HG02981 (cell line): Measurements from ENCODE around the gene RPA1.
"Not testable (repeated sequence)": the region's sequence is repeated elsewhere in the genome, so short reads cannot be mapped to it uniquely, and the experiment has no call there.

Experiments
- ATAC-seq: cut with Tn5 transposase; IDR thresholded peaks from one replicate; pipeline ENCODE4 v1.9.1; 2021; ENCODE audit warnings: mild to moderate bottlenecking, moderate library complexity; ENCODE audit not compliant: unreplicated experiment

RPA1 gene

DNA sequence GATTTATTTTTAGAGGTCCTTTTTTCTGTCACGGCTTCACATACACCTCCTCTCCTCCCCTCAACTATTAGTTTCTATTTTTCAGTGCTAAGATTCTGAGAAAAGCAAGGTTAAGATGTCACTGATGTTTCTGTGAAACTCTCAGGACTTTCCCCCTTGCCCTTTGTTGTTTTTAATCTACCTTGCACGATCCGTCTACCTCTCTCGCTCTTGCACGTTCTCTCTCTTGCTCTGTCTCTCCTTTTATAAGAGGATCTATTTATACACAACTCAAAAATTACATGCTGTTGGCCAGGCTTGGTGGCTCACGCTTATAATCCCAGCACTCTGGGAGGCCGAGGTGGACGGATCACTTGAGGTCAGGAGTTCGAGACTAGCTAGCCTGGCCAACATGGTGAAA is 43.6 kb downstream of the RPA1 start:
- ATAC-seq, result no peak

DNA sequence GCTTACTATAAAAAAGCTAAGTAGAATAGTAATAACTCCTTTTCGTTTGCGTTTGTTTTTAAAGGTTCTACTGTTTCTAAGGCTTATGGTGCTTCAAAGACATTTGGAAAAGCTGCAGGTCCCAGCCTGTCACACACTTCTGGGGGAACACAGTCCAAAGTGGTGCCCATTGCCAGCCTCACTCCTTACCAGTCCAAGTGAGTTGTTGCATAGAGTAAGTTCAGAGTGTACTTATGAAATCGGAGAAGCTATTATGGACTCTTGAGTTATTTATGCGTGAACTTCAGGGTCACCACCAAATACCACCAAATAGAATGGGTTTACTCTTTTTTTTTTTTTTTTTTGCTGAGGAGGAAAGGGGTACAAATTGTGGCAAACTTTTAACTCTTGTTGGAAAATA is 45.8 kb downstream of the RPA1 start:
- ATAC-seq, result no peak

DNA sequence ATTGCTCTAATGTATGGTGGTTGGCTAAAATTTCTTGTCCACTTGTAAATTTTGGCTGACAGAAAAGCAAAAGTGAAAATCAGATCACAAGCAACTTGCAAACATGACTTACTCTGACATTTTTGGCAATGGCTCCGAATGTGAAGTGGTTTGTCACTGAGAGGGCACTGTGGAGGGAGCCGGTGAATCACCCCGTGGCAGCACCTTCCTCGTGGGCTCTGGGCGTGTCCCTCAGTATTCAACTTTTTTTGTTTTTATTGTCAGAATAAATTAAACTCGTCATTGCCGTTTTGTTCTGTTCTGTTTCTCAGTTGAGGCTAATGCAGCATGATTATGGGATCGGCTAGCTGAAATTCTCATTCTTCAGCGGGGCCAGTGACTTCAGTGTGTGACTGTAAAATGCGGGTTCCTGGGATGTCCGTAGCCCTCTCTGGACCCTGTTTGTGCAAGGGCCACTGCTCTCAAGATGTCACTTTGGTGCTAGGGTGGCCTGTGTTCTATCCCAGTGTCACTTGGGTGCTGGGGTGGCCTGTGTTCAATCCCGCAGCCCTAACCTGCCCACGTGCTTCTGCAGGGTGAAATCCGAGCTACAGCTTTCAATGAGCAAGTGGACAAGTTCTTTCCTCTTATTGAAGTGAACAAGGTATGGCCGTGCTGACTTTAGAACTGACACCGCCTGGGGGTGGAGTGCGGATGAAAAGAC is 48.8 kb downstream of the RPA1 start:
- no peak for ATAC-seq

DNA sequence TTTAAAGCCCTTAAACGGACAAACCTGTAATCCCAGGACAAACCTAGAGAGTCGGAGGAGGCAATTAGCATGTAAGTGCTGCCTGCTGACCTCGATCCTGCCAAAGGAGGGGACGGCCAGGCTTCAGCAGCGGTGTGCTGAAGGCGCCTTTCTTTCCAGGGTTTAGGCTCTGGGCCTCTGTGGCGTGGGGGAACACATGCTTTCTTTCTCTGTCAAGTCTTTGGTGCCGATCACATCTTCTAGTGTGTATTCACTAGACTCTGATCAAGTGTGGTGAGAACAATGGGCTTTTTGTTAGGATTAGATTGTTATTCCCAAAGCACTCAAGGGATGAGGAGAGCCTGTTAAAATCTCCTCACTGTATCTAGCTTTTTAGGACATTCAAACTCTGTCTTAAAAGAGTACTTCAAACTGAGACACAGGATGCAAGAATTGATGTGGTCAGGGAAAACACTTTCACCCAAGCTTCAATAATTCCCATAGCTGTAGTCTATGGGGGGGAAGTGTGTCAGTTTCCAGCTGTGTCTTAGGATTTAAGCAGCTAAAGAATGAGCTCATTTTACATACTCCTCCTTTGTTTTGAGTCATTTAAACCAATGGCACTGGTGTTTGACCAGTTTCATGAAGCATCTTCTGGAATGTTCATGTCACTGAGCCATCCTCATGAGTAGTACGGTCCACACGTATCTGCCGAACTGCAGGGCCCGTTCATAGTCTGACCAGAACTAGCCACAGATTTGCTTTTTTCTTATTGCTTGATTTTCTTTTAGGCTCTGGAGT is 51.2 kb downstream of the RPA1 start:
- ATAC-seq, result no peak

DNA sequence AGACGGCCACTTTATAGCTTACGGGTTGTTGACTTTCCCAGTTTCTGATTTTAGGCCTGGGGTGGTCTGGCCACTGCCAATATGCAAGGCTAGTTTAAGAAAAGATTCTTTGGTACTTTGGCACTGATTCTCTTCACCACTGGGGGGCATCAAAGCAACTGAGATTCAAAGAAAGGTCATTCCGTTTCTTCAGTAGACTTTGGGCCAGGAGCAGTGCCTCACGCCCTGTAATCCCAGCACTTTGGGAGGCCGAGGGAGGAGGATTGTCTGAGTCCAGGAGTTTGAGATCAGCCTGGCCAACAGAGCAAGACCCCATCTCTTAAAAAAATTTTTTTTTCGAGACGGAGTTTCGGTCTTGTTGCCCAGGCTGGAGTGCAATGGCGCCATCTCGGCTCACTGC is 53.0 kb downstream of the RPA1 start:
- ATAC-seq, result no peak

DNA sequence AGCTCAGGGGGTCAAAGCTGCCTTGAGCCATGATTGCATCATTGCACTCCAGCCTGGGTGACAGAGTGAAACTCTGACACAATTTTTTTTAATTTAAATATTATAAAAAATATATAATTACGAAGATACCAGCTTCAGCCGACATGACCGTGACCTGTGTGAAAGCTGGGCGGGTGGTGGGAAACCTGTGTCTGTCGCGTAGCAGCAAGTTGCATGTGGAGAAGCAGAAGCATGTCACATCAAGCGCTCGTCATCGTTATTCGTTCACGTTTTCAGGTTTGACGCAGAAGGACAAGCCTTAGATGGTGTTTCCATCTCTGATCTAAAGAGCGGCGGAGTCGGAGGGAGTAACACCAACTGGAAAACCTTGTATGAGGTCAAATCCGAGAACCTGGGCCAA is 53.7 kb downstream of the RPA1 start:
- ATAC-seq, result no peak

DNA sequence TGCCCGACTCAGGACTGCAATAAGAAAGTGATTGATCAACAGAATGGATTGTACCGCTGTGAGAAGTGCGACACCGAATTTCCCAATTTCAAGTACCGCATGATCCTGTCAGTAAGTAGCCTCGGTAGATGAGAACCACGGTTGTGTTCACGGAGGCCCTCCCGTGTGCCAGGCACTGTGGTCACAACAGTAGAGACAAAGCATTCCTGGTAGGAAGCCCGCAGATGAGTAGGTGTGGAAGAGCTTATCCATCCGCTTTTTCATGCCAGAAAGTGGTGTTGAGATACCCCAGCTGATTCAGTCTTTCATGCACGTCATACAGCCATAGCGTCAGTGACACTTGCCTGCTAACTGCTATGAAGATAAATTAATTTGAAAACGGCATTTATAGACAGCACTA is 58.9 kb downstream of the RPA1 start:
- ATAC-seq, result no peak

DNA sequence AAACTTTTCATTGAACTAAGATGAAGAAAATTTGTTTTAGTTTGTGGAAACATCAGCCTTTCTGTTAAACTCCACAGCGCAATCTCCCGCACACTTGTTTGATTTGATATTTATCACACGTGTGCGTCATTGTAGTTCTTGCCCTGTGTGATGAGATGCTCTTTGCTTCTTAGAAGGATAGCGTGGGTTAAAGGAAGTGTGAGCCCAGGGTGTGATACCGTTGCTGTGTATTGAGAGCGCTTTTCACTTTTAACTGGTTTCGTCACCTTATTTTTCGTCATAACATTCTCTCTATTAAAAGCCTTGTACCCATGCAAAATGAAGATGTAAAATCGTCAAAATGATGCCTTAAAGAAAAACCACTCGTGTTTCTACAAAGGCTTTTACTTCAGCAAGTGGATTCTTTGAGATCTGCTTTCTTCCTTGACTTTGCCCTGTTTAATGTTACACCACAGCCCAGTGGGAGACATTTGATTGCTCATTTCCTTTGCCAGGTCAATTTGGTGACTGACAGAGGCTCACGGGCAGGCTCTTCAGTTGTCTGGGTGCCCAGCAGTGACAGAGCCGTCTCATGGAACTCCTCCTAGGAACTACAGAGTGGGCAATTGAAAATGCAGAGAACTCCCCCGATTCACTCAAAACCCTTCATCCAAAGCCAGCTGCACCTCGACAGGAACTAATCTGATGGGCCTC is 61.1 kb downstream of the RPA1 start:
- ATAC-seq, result no peak

DNA sequence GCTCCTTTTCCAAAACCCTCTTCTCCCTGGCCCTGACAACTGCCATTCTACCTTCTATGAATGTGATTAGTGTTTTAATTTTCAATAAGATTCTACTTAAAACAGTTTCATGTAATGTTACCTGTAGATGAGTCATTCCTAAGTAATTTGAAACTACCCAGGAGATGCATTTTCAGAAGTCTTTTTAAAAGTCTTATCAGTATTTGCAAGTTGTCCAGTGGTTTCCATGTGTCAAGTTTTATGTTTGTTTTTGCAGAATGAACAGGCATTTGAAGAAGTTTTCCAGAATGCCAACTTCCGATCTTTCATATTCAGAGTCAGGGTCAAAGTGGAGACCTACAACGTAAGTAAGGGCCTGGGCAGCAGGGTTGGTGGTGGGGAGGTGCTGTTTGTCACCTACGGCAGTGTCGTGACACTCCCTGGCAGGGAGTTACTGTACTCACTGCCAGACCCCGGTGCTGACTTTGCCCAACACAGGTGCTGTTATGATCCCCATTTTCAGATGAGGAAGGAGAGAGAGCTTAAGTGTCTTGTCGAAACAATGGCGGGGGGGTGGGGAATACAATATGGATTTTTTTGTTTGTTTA is 65.0 kb downstream of the RPA1 start:
- no peak for ATAC-seq

DNA sequence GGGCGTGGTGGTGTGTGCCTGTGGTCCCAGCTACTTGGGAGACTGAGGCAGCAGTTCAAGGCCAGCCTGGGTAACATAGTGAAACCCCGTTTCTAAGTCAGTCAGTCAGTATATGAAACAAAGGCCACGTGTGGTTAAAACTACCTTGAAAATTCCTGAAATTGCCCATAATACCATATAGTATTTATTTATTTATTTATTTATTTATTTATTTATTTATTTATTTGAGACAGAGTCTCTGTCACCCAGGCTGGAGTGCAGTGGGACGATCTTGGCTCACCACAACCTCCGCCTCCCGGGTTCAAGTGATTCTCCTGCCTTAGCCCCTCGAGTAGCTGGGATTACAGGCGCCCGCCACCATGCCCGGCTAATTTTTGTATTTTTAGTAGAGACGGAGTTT is 65.7 kb downstream of the RPA1 start:
- not testable (repeated sequence) for ATAC-seq

DNA sequence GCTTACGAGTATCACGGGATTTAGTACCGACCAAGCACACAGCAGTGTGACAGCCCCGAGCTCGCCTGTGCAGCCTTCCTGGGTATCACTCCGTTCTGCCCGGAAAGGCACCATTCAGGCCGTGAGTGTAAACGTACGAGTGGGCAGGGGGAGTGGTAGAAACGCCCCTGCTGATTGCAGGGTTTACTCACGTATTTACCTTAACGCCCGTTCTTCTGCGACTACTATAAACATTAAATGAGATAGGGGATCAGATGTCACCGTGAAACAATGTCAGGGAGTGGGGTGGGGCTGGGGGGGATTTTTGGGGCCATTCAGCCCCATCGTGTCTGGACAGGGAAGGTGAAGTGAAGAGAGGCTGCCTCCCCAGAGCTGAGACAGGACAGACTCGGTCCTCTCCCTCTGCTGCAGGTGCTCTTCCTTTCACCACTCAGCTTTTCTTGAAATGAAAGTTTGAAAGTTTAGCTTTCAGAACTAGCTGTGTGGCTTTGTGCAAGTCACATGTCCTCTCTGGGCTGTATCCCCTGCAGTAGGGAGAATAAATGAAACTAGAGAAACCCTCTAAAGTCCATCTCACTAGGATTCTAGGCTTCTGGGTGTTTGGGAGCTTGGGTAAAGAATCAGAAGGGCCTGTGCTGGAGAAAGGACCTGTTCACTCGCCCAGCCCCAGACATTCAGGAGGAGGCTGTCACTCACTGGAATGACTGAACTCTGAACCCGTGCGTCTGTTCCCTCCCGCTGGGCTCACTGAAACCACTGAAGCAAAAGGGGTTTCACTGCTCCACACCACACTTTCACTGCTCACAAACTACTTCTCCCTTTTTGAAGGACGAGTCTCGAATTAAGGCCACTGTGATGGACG is 66.7 kb downstream of the RPA1 start:
- no peak for ATAC-seq

DNA sequence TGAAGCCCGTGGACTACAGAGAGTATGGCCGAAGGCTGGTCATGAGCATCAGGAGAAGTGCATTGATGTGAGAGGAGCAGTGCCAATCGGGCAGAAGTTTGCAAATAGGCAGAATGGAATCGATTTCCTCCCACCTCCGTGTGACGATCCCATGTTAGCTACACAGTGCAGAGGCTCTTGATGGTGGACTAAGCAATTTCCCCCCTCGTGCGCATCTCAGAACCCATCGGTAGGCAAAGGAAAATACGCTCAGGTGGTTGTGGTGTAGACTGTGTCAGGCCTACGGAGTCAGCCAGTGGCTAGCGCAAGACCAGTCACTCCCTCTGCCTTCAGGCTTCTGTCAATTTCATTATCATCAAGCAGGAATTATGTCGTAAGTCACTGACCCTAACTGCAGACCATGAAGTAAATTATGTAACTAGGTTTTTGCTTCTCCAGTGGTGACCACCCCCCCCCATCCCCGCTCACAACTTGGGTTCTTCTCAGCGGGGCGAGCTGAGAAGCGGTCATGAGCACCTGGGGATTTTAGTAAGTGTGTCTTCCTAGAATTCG is 67.4 kb downstream of the RPA1 start:
- ATAC-seq, result no peak

DNA sequence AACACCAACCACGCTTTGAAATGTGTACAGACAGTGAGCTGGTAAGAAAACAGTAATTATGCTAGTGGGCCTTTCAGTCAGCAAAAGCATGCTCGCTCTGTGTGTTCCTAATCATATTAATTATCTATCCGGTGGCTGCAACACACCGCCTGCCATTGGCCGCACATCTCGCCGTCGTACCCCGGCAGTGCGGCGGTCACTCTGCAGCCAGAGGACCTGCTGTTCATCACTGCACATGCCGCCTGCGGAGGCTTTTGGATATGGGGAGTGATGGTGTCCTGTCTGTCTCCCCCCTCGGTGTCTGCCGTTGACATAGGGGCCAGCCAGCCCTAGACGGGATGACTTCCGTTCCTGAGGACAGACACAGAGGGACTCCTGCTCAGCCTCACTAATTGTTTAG is 68.5 kb downstream of the RPA1 start:
- ATAC-seq, result no peak

DNA sequence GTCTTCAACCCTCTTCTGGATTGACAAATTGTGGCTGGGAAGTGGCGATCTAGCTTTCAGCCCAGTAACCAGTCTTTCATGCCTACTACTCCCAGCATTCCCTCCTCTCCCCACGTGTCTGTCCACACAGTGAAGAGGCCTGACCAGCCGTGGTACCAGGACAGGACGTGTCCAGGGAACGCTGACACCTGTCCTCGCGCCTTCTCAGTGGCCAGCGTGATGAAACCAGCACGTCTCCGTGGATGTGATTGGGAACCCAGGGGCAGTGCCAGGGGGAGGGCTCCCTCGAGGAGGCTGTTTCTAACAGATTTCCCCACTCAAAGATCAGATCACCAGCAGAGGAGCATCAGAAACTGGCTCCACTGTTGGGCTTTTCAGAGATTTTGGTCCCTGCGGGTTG is 69.1 kb downstream of the RPA1 start:
- ATAC-seq, result no peak

DNA sequence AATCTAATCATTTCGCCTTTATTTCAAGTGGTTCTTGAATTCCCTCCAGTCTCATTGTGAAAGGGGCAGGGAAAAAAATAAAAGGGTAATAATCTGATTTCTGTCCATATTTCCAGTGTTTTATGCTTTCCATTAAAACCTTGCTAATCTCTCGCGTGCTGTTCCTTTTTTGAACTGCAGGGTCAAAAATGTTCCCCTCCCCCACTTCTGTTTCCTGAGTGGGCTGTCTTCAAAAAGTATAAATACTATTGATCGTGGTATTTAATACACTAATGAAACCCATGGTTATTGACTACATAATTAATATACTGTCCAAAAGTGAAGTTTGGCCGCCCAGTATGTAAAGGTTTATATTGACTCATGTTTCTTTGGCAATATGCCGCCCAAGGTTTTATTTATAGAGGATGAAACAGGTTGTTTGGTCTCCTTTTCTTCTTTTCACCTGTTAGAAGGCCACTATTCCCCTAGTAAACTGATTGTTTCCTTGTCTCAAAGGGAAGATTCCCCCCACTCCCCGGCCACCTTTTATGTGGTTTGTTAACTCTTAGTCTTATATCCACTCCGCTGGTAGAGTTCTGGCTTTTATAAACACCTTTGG is 69.7 kb downstream of the RPA1 start:
- no peak for ATAC-seq

DNA sequence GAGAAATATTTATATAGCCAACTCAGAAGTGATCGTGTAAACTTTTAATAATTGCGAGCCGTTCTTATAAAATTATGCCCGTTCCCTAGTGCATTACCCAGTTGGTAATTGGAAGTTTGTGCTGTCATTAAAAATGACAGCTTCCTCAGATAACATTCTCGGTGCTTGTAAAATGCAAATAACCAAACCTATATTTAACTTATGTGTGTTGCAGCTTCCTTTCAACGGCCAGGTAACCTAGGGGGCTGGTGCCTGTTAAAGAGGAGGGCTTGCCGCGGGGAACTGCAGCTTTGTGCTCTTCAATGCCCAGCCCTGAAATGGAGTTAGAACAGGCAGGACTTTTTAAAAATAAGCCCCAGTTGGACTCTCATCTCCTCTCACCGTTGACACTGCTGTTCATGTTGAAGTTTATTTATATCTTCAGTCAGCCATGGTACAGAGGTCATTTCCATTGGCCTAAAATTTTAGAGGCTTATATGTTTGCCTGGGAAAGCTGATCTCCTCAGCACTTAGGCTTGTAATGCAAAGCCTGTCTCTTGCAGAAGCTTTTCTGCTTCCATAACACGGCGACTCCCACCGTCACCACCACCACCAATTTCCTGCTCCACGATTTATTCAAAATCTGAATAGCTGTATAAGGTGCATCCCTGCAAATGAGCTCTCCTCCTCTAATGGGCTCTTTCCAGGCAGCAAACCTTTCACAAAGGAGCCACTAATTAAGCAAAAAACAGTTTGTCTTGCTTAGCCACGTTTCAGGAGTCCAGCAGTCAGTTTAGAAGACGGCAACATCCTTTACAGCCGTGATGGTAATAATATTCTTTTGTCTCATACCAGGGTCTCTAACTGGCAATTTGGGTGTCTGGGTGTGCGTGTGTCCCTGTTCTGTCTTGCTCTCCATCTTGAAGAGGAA is 74.7 kb downstream of the RPA1 start:
- no peak for ATAC-seq

DNA sequence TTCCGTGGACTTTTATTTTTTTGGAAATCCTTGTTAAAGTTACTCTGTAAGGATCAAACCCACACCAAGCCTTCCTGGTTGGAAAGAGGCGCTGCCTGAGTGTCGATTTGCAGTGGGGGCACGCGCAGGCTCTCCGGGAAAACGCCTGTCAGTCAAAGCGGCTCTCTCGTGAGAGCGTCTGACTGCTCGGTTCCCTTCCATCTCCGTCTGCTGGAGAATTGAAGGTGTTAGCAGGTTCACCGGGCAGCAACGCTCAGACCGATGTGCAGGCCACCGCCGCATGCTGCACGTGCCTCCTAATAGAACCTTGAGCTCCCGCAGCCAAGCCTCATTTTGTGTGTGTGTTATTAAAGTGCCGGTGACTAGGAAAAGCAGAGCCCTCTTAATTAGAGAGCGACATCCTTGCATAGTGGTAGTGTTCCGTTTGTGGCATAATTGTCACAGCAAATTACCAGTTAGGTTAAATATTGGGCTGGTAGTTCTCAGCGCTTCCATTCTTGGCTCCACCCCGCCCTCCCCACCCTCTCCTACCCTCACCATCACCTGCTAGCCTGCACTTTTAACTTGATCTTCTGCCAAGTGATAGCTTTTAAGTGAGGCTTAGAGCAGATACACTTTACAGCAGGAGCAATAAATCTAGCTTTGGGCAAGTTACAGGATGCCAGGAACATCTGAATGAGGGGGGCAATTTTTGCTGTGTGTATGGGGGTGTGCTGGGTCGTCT is 75.5 kb downstream of the RPA1 start:
- no peak for ATAC-seq

DNA sequence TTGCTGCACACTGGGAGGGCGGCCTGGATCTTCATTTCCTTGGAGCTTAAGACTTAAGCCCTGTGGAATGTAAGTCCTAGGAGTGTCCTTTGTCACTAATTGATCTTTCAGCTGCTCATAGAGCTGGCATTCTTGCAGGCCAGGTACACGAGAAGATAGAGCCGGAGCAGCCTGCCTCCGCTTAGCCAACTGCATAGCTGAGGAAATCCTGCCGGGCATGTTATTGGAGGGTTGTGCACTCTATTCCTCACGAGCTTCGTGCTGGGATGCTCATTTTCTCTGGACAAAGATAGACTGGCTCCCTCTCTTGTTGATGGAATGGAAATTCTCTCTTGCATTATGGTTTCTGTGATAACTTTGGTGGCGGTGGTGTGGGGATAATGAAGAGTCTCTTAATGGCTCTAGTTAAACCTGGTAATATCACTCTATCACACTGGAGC is 76.9 kb downstream of the RPA1 start:
- ATAC-seq, result no peak
